Measurements from ENCODE around the gene CFAP74. TPM values are rescaled to one million over a fixed set of nuclear protein-coding genes. Genes with fewer than 3 reads are reported as not detected.

Gene CFAP74
- 0.06 to 0.08 TPM (median 0.07 TPM) in 3 of 5 replicates, not detected in the others for total RNA-seq (2022; extraction: Qiagen RNA extraction)

GRCh38 chr1:2003541-2004131 lies at the start of gene CFAP74:
Gene CFAP74, minus strand, starts transcription at chr1:2003786. Its CDS starts 12,830 bp downstream, at chr1:1990956.

GRCh38 chr1:2049718-2050431 lies 46.3 kb upstream of the CFAP74 start, which contains the start of gene PRKCZ:
Gene PRKCZ, plus strand, starts transcription at chr1:2050411. Its CDS starts 220 bp downstream, at chr1:2050631.

GRCh38 chr1:2019172-2019543 lies 15.6 kb upstream of the CFAP74 start, which contains the start of gene GABRD:
Gene GABRD, plus strand, starts transcription at chr1:2019345. Its CDS starts 79 bp downstream, at chr1:2019424.

GRCh38 chr1:1918901-1919303 lies 84.7 kb downstream of the CFAP74 start, which contains the start of gene TMEM52:
Gene TMEM52, minus strand, starts transcription at chr1:1919279. Its CDS starts 14 bp downstream, at chr1:1919265.

GRCh38 chr1:1914971-1915692 lies 88.5 kb downstream of the CFAP74 start, which contains the start of gene CALML6:
Gene CALML6, plus strand, starts transcription at chr1:1915260. Its CDS starts 21 bp downstream, at chr1:1915281.

GRCh38 chr1:1890506-1891348 lies 112.9 kb downstream of the CFAP74 start, which contains the start of gene GNB1:
Gene GNB1, minus strand, starts transcription at chr1:1891087. Its CDS starts 65,634 bp downstream, at chr1:1825453.

Other genes starting within 250 kb of the CFAP74 start
- gene NADK, start 225.3 kb downstream of the CFAP74 start, total RNA-seq (2022; extraction: Qiagen RNA extraction): 28.6 to 40.1 TPM (median 39.5 TPM) in 5 replicates
- gene GNB1, start 112.7 kb downstream of the CFAP74 start, total RNA-seq (2022; extraction: Qiagen RNA extraction): 161 to 208 TPM (median 194 TPM) in 5 replicates
- gene CALML6, start 88.5 kb downstream of the CFAP74 start, total RNA-seq (2022; extraction: Qiagen RNA extraction): 0.15 to 0.39 TPM (median 0.24 TPM) in 5 replicates
- 0.44 to 1.3 TPM (median 0.72 TPM) in 5 replicates for gene TMEM52, start 84.5 kb downstream of the CFAP74 start, total RNA-seq (2022; extraction: Qiagen RNA extraction)
- 0.16 to 0.77 TPM (median 0.60 TPM) in 5 replicates for gene GABRD, start 15.6 kb upstream of the CFAP74 start, total RNA-seq (2022; extraction: Qiagen RNA extraction)
- gene PRKCZ, start 46.6 kb upstream of the CFAP74 start, total RNA-seq (2022; extraction: Qiagen RNA extraction): 8.6 to 10.5 TPM (median 9.5 TPM) in 5 replicates
- 36.8 to 61.8 TPM (median 60.8 TPM) in 5 replicates for gene FAAP20, start 191.0 kb upstream of the CFAP74 start, total RNA-seq (2022; extraction: Qiagen RNA extraction)
- gene SKI, start 224.5 kb upstream of the CFAP74 start, total RNA-seq (2022; extraction: Qiagen RNA extraction): 19.2 to 25.3 TPM (median 23.3 TPM) in 5 replicates

Data from A549 treated with CORT108297 at 1 μM for 4 hours (cell line).